GM21576 (cell line): ENCODE results near the gene CNIH1.
"Not testable (repeated sequence)": the region's sequence is repeated elsewhere in the genome, so short reads cannot be mapped to it uniquely, and the experiment has no call there.

Experiments
- ATAC-seq: cut with Tn5 transposase; IDR thresholded peaks from one replicate; pipeline ENCODE4 v1.9.1; 2021; ENCODE audit warnings: mild to moderate bottlenecking, moderate library complexity; ENCODE audit not compliant: unreplicated experiment

The CNIH1 gene

GRCh38 chr14:54385556-54385955 is 55.6 kb downstream of the CNIH1 start:
- no peak for ATAC-seq

GRCh38 chr14:54383835-54384234 is 57.3 kb downstream of the CNIH1 start:
- ATAC-seq, result no peak

GRCh38 chr14:54381821-54382220 is 59.4 kb downstream of the CNIH1 start:
- no peak for ATAC-seq

- ATAC-seq, result not testable (repeated sequence)
Measured at GRCh38 chr14:54380558-54380957, 60.6 kb downstream of the CNIH1 start.

GRCh38 chr14:54378893-54379292 is 62.3 kb downstream of the CNIH1 start:
- not testable (repeated sequence) for ATAC-seq

- no peak for ATAC-seq
Measured at GRCh38 chr14:54377501-54377900, 63.7 kb downstream of the CNIH1 start.

- ATAC-seq, result no peak
Measured at GRCh38 chr14:54374117-54374884, 66.9 kb downstream of the CNIH1 start.
